ENCODE measurements around the gene GMPR. TPM values are rescaled to one million over a fixed set of nuclear protein-coding genes. Genes with fewer than 3 reads are reported as not detected.

Gene GMPR
- total and polyA plus RNA-seq, 12 donors, result 17.0 to 49.1 (median 26.3) TPM

DNA sequence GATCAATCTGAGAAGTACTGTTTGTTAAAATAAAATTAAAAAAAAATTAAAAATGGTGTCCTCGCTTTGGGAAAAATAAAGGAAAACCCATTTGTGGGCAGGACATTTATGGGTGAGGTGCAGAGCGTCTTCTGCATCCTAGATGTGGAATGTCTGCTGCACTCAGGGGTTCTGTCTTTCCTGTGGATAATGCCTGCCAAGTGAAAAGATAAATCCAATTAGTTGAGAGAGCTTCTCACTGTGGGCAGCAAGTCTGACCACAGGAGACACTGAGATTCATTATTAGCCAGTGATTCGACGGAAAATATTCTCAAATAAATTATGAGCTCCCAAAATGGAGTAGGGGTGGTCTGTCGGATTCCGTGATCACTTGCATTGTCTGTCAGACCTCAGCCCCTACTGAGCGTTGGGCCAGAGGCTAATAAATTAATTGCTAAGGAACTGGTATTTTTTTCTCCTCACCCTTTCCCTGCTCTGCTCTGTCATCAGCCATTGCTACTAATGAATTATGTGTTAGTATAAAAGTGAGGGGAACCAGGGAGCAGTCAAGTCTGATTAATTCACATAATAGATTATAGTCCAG is 10.0 kb downstream of the GMPR start:
- no peaks in the 10 kb centered on the region for H3K27me3 ChIP-seq
- intact Hi-C loops (cut with DNase I), result loop anchor here in 1 of 2 donors (10.0 kb wide), 1 partner anchor 156 kb away; no protein-coding TSS in a partner anchor
- no peak overlapping the region for H3K4me3 ChIP-seq
- no peak for DNase-seq
- 87 to 92% (median 89%) methylated on average over 7 of the region's 7 CpGs for WGBS, 4 donors
- no peak for TF ChIP-seq POLR2A (IDR thresholded peaks at IDR 0.05)
- TF ChIP-seq, protein P1, sequence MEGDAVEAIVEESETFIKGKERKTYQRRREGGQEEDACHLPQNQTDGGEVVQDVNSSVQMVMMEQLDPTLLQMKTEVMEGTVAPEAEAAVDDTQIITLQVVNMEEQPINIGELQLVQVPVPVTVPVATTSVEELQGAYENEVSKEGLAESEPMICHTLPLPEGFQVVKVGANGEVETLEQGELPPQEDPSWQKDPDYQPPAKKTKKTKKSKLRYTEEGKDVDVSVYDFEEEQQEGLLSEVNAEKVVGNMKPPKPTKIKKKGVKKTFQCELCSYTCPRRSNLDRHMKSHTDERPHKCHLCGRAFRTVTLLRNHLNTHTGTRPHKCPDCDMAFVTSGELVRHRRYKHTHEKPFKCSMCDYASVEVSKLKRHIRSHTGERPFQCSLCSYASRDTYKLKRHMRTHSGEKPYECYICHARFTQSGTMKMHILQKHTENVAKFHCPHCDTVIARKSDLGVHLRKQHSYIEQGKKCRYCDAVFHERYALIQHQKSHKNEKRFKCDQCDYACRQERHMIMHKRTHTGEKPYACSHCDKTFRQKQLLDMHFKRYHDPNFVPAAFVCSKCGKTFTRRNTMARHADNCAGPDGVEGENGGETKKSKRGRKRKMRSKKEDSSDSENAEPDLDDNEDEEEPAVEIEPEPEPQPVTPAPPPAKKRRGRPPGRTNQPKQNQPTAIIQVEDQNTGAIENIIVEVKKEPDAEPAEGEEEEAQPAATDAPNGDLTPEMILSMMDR (IDR thresholded peaks at IDR 0.05), result no peak
- H3K9me3 ChIP-seq (replicated peaks in 1 of 3), result no peaks in the 10 kb centered on the region
- H3K27ac ChIP-seq, result no peak overlapping the region
- H3K4me1 ChIP-seq (replicated peaks in 1 of 2), result no peaks in the 10 kb centered on the region
- H3K36me3 ChIP-seq (replicated peaks in 1 of 2), result no peaks in the 10 kb centered on the region

DNA sequence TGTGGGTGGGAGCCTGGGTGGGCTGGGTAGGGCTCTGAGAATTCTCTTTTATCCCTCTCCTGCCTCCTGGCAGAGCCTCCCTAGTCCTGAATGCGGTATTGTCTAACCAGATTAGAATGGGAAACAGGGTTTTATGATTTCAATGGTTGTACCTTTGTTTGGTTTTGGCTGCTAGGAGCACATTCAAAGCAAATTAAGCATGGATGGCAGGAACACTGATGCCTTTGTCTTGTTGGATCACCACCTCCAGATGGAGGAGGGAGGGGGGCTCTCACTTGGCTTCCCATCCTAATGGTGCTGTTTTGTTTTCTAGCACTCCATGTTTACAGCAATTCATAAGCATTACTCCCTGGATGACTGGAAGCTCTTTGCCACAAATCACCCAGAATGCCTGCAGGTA is 11.6 kb downstream of the GMPR start:
- no peaks in the 10 kb centered on the region for H3K4me1 ChIP-seq (replicated peaks in 1 of 2)
- intact Hi-C loops (cut with DNase I), result loop anchor here in 1 of 2 donors (10.0 kb wide), 1 partner anchor 155 kb away; no protein-coding TSS in a partner anchor
- no peaks in the 10 kb centered on the region for H3K27me3 ChIP-seq
- H3K4me3 ChIP-seq, result no peak overlapping the region
- no peak for DNase-seq
- 91 to 100% (median 98%) methylated on average over 1 of the region's 1 CpG for WGBS, 4 donors
- no peaks in the 10 kb centered on the region for H3K36me3 ChIP-seq (replicated peaks in 1 of 2)
- no peak overlapping the region for H3K27ac ChIP-seq
- TF ChIP-seq, protein P1 (IDR thresholded peaks at IDR 0.05), result no peak
- TF ChIP-seq POLR2A (IDR thresholded peaks at IDR 0.05), result no peak
- no peaks in the 10 kb centered on the region for H3K9me3 ChIP-seq (replicated peaks in 1 of 3)

GRCh38 chr6:16251706-16252105 is 13.3 kb downstream of the GMPR start:
- Histone ChIP-seq H3K27ac (no peak overlapping the region), H3K27me3 (no peaks in the 10 kb centered on the region), H3K4me3 (no peak overlapping the region), H3K9me3 (replicated peaks in 1 of 3) (no peaks in the 10 kb centered on the region), H3K4me1 (replicated peaks in 1 of 2) (no peaks in the 10 kb centered on the region), H3K36me3 (replicated peaks in 1 of 2) (no peaks in the 10 kb centered on the region)
- DNase-seq, result no peak
- 71 to 84% (median 81%) methylated on average over 2 of the region's 2 CpGs for WGBS, 4 donors
- TF ChIP-seq POLR2A (IDR thresholded peaks at IDR 0.05), result no peak
- TF ChIP-seq, protein P1 (IDR thresholded peaks at IDR 0.05), result no peak
- intact Hi-C loops (cut with DNase I), result no loop called here

DNA sequence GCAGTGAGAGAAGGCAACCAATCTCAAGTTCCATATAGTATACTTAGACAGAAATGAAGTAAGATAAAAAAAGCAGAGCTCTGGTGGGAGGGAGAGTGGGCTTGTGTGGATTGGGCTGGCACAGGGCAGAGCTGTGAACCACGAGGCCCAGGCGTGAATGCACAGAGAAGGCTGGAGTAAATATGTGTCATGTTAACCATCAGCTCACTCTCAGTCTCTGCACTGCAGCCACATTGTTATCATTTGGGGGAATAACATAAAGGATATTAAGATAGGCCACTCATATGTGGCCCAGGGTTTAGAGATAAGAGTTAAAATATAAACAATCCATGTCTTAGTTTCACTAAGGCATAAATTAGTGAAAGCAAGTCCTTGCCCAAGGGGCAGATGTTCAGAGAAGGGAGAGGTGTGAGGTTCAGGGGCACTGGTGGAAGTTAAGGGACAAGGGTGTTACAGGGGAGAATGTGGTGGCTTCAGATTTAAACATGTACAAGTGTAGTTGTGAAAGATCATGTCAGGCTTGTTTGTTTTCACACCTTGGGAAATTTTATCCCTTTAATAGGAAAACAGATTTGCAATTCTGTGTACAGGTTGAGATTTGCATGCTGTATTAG is 14.4 kb downstream of the GMPR start:
- Histone ChIP-seq H3K4me1 (replicated peaks in 1 of 2) (no peaks in the 10 kb centered on the region), H3K27ac (no peak overlapping the region), H3K27me3 (no peaks in the 10 kb centered on the region), H3K36me3 (replicated peaks in 1 of 2) (no peaks in the 10 kb centered on the region), H3K9me3 (replicated peaks in 1 of 3) (no peaks in the 10 kb centered on the region), H3K4me3 (no peak overlapping the region)
- TF ChIP-seq, protein P1 (IDR thresholded peaks at IDR 0.05), result no peak
- TF ChIP-seq POLR2A (IDR thresholded peaks at IDR 0.05), result no peak
- intact Hi-C loops (cut with DNase I), result no loop called here
- no peak for DNase-seq
- 79 to 86% (median 81%) methylated on average over 2 of the region's 2 CpGs for WGBS, 4 donors

All from adrenal gland (tissue), 12 donors.